Heart left ventricle (tissue), 16 donors: Measurements from ENCODE around the gene SLIT3. TPM values are rescaled to one million over a fixed set of nuclear protein-coding genes. Genes with fewer than 3 reads are reported as not detected.

Source experiments
- ATAC-seq, 4 donors: fragments of 200-7000 bp; cut with Tn5 transposase; one replicate each; pipeline ENCODE4 v1.9.1; 2020 to 2022; ENCODE audit warnings: moderate library complexity in 4 of 4, mild to moderate bottlenecking in 3 of 4, moderate number of reproducible peaks in 1 of 4
- DNase-seq, 5 donors: peaks; one replicate each; pipeline ENCODE4 v3.0.0-alpha.2; 2020
- H3K27ac ChIP-seq, 12 donors: fragments of 200-600 bp; sonication (generic) in 4 of 12; one replicate each; pipeline versions ENCODE4 v1.5.0 to v1.8.0; 2016 to 2022; ENCODE audit warnings: mild to moderate bottlenecking in 2 of 12
- H3K27me3 ChIP-seq, 9 donors: fragments of 200-600 bp; sonication (generic) in 2 of 9; one replicate each; pipeline versions ENCODE4 v1.5.1 to v1.8.0; 2016 to 2022; ENCODE audit warnings: mild to moderate bottlenecking in 3 of 9
- H3K36me3 ChIP-seq, 9 donors: fragments of 200-600 bp; sonication (generic) in 2 of 9; one replicate each; pipeline versions ENCODE4 v1.5.0 to v1.8.0; 2018 to 2022; ENCODE audit warnings: mild to moderate bottlenecking in 2 of 9
- H3K4me1 ChIP-seq, 12 donors: fragments of 200-600 bp; sonication (generic) in 4 of 12; one replicate each; pipeline versions ENCODE4 v1.5.0 to v1.8.0; 2016 to 2022; ENCODE audit warnings: mild to moderate bottlenecking in 3 of 12
- H3K4me3 ChIP-seq, 12 donors: fragments of 200-600 bp; sonication (generic) in 4 of 12; one replicate each; pipeline versions ENCODE4 v1.5.0 to v1.8.0; 2017 to 2022; ENCODE audit warnings: mild to moderate bottlenecking in 9 of 12, moderate library complexity in 4 of 12
- H3K9me3 ChIP-seq, 12 donors: fragments of 200-600 bp; sonication (generic) in 4 of 12; one replicate each; pipeline versions ENCODE4 v1.5.0 to v1.8.0; 2016 to 2022; ENCODE audit warnings: mild to moderate bottlenecking in 1 of 12
- POLR2A ChIP-seq, 2 donors: fragments of 450-650 bp; IDR thresholded peaks; one replicate each; pipeline ENCODE4 v1.6.1; 2017; ENCODE audit warnings: antibody characterized with exemption in 2 of 2, mild to moderate bottlenecking in 2 of 2, moderate library complexity in 2 of 2
- WGBS, 4 donors: extraction: QIAGEN DNeasy Blood & Tissue Kit in 2 of 4; methylation state at CpG; one replicate each; pipeline versions ENCODE4 v1.1.5 to v1.1.7; 2013 to 2018; 5-methylcytosine and 5-hydroxymethylcytosine counted together
- intact Hi-C, 10 donors: fragments of 100-400 bp; cut with DNase I; formaldehyde crosslinking; loops; one replicate each; pipeline versions ENCODE4 v1.11.1 to v1.14.2; 2022
- polyA plus RNA-seq, 2 donors: library from polyadenylated mRNA; stranded (reverse); fragments of 200-250 nt; gene quantifications; one replicate each; pipeline ENCODE4 v1.2.3, GENCODE V29; 2013
- total RNA-seq, 9 donors: library from RNA; depleted of rRNA in 2 of 9; stranded (reverse); fragments of >200 nt in 2 of 9; fragmentation: NEBNext Ultra II Directional in 3 of 9; extraction: Animal tissue kit (Norgen Biotek cat#: 25700) in 3 of 9; gene quantifications; one replicate each; pipeline versions ENCODE4 v1.1.0 to v1.2.4, GENCODE V29; 2016 to 2023
- TF ChIP-seq, protein P1 (sequence below), 12 donors: fragments of 200-600 bp; sonication (generic) in 4 of 12; IDR thresholded peaks; one replicate each; pipeline versions ENCODE4 v1.5.0 to v1.8.0; 2018 to 2022; ENCODE audit warnings: antibody characterized with exemption in 12 of 12, mild to moderate bottlenecking in 5 of 12
- donor health status: ischemic (EF 13 %, LVEDD 7.1; RV severe dilation, severe dysfunction).
- donor health status: healthy with polysubstance abuse.
- donor health status: DM: no; HTN: yes; CAD: no.
- donor health status: DM: no; HTN: no; CAD: no.
- donor health status: ischemic (EF 25% LVEDD 6.9; RV normal size, moderate dysfunction).
- donor health status: ischemic (EF 25% LVEDD 5.7; RV mildly dilated, moderate dysfunction).
- donor health status: healthy.
- donor health status: DM: yes; HTN: yes; CAD: no.
- donor health status: ischemic (EF 35%, LVEDD 5.7; RV mildly dilated, moderate dysfunction).
- donor health status: nonischemic (EF 11% LVEDD 7.7; RV severe dilation, severe dysfunction).
- donor health status: DM: yes; HTN: yes; CAD: no.
- donor health status: PGD.
- donor health status: ischemic (EF 29% LVEDD 5.4; RV normal size, mild dysfunction).
- donor health status: nonischemic (EF 23%, LVEDD 6.1; RV moderate dilation, normal function).

Gene SLIT3
- total and polyA plus RNA-seq, 11 donors = 2.3 to 40.3 (median 14.4) TPM

DNA sequence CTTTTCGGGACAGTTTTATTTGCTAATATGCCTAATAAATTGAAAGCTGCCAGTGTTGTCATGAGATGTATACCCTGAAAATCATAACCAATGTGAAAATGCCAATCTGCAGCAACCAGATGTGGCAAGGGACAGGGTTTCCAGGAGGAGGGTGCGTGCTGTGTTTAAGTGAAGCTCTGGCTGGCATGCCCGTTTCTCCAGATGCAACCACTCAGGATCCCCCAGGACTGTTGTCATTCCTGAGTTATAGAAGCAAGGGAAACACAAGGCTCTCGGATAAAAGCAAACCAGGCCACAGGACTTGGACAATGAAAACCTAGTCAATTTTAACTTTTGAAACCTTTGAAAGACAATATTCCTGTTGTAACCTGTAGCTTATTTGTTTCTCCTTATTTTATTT is 360.2 kb downstream of the SLIT3 start:
- Histone ChIP-seq H3K36me3 (no peaks in the 10 kb centered on the region), H3K4me3 (no peak overlapping the region), H3K4me1 (peaks cover 0 to 8% (median 0%) of the 10 kb centered on the region in 12 donors), H3K27ac (no peak overlapping the region), H3K27me3 (no peaks in the 10 kb centered on the region), H3K9me3 (no peaks in the 10 kb centered on the region)
- TF ChIP-seq, protein P1, sequence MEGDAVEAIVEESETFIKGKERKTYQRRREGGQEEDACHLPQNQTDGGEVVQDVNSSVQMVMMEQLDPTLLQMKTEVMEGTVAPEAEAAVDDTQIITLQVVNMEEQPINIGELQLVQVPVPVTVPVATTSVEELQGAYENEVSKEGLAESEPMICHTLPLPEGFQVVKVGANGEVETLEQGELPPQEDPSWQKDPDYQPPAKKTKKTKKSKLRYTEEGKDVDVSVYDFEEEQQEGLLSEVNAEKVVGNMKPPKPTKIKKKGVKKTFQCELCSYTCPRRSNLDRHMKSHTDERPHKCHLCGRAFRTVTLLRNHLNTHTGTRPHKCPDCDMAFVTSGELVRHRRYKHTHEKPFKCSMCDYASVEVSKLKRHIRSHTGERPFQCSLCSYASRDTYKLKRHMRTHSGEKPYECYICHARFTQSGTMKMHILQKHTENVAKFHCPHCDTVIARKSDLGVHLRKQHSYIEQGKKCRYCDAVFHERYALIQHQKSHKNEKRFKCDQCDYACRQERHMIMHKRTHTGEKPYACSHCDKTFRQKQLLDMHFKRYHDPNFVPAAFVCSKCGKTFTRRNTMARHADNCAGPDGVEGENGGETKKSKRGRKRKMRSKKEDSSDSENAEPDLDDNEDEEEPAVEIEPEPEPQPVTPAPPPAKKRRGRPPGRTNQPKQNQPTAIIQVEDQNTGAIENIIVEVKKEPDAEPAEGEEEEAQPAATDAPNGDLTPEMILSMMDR (IDR thresholded peaks at IDR 0.05) = no peak
- TF ChIP-seq POLR2A (IDR thresholded peaks at IDR 0.05) = no peak
- DNase-seq (no peak), ATAC-seq (no peak)
- 86 to 89% (median 86%) methylated on average over 4 of the region's 4 CpGs for WGBS, 4 donors
- intact Hi-C loops = loop anchor here in 2 of 10 donors (10.0 kb wide), 1 partner anchor 236 kb away; no protein-coding TSS in a partner anchor

DNA sequence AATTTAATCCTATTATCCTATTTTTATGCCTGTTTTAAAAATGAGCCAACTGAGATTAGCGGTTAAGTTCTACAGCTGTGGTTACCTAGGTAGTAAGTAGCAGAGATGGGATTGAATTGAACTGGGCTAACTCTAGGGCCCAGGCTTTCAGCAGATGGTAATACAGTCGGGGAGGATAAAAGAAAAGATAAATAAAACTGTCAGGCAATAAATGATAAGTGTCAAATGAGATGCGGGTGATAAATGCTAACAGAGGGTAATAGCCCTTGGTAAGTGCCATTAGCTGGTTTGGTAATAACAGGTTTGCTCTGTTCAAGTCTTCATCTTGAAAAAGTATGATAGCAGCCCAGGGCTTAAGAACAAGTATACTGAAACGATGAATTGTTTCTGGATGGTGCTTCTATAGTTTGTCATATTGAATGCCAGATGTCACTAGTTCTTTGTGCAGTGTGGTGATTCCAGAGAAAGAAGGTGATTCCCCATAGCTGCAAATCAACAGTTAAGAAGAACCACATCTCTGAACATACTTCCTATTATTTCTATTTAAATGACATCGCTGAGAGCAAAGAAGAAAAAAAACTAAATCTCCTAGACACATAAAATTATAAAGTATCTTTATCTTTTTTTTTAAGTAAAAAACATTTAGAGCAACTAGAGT is 360.9 kb downstream of the SLIT3 start:
- 86 to 89% (median 88%) methylated on average over 5 of the region's 5 CpGs for WGBS, 4 donors
- Histone ChIP-seq H3K36me3 (no peaks in the 10 kb centered on the region), H3K4me1 (peaks cover 0 to 8% (median 0%) of the 10 kb centered on the region in 12 donors), H3K4me3 (no peak overlapping the region), H3K27me3 (no peaks in the 10 kb centered on the region), H3K27ac (no peak overlapping the region), H3K9me3 (no peaks in the 10 kb centered on the region)
- TF ChIP-seq, protein P1 (IDR thresholded peaks at IDR 0.05) = no peak
- TF ChIP-seq POLR2A (IDR thresholded peaks at IDR 0.05) = no peak
- intact Hi-C loops = loop anchor here in 2 of 10 donors (10.0 kb wide), 1 partner anchor 235 kb away; no protein-coding TSS in a partner anchor
- ATAC-seq (no peak), DNase-seq (no peak)

DNA sequence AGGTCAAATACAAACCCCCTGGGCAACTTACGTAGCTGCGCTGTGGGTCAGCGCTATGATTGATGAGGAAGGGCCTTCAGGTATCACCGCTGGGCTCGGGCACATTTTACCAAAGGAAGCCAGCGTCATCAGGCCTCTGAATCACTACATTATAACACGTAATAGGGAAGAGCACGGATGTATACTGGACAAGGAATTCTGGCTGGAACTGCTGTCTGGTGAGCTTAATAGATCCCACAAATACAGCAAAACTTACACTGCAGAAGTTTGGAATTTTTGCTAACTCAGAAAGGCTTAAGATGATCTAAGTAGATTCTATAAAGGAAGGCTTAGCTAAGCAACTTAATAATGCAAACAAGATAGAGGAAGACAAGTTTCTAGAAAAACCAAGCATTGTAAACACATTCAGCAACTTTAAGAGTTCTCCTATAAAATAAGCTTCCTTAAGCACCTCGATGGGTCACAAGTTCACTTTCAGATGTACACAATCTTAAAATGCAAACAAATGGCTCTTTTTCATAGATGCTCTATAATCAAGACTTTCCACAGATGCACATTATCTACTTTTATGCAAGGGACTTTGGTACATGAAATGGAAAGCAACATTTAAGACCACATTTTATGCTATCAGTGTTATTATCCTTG is 361.7 kb downstream of the SLIT3 start:
- intact Hi-C loops = no loop called here
- peaks cover 0 to 3% (median 0%) of the 10 kb centered on the region in 12 donors for H3K4me1 ChIP-seq
- H3K9me3 ChIP-seq = no peaks in the 10 kb centered on the region
- H3K27ac ChIP-seq = no peak overlapping the region
- no peaks in the 10 kb centered on the region for H3K36me3 ChIP-seq
- H3K27me3 ChIP-seq = no peaks in the 10 kb centered on the region
- 90 to 94% (median 92%) methylated on average over 9 of the region's 9 CpGs for WGBS, 4 donors
- no peak overlapping the region for H3K4me3 ChIP-seq
- DNase-seq (no peak), ATAC-seq (no peak)
- TF ChIP-seq POLR2A (IDR thresholded peaks at IDR 0.05) = no peak
- TF ChIP-seq, protein P1 (IDR thresholded peaks at IDR 0.05) = no peak

DNA sequence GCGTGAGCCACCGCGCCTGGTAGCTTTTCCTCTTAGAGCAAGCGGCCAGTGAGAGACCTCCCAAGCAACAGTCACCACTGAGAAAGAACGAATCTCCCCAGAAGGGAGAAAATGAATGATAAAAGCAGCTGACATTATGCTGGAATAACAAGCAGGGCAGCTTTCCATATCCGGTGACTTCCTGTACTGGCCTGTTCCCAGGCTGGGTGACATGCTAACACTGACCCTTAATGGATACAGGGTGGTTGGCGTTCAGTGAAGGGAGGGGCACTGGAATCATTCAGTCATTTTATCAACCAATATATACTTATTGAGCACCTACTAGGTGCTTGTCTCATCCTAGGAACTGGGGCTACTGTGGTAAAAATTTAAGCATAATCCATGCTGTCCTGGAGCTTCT is 364.4 kb downstream of the SLIT3 start:
- TF ChIP-seq, protein P1 (IDR thresholded peaks at IDR 0.05) = no peak
- no peak for TF ChIP-seq POLR2A (IDR thresholded peaks at IDR 0.05)
- Histone ChIP-seq H3K4me3 (no peak overlapping the region), H3K36me3 (no peaks in the 10 kb centered on the region), H3K4me1 (peaks cover 0 to 5% (median 0%) of the 10 kb centered on the region in 12 donors), H3K9me3 (no peaks in the 10 kb centered on the region), H3K27ac (no peak overlapping the region), H3K27me3 (no peaks in the 10 kb centered on the region)
- intact Hi-C loops = no loop called here
- WGBS, 4 donors = 68 to 77% (median 72%) methylated on average over 7 of the region's 7 CpGs
- ATAC-seq (no peak), DNase-seq (no peak)
